HG03139 (cell line): Measurements from ENCODE around the gene TMUB1.
A peak's percentile ranks its signal among the peaks of the same experiment; 100 is the strongest.

Experiments
- ATAC-seq: cut with Tn5 transposase; IDR thresholded peaks from one replicate; pipeline ENCODE4 v1.9.1; 2021; ENCODE audit not compliant: unreplicated experiment

The TMUB1 gene

DNA sequence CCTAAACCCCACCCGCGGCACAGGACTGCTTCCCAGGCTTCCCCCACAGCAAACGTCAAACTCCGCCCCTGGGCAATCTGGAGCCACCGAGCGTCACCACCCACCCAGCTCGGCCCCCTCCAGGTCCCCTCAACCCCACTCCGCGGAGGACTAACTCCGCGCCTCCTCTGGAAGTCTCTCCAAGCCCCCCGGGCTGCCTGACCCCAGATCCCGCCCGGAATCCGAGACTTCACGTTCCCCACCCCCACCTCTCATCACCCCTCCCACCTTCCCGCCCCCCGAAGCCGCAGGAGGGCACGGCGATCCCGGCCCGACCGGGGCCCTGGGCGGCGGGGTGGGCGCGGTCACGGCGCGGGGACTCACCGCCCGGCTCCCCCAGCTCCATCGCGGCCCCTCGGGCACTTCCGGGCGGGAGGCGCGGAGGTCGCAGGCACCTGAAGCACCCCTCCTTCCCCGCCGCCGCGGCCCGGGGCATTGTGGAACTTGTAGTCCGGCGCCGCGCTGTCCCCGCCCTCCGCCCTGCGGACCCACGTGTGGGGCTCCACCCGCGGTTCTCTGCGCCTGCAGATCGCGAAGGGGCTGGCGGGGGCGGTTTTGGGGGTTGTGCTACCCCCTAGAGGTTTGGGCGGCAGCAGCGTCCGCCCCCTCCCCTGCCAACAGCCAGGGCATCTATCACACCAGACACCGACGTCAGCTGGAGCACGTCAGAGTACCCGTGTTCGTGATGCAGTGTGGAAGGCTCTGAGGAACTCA, at the start of gene TMUB1:
TSS of gene TMUB1 (minus strand) at position 423 of the 753 bp plus-strand sequence. CDS start 930 bp downstream, outside the sequence.
- peak; percentile 39 for ATAC-seq

- no peak for ATAC-seq
Observed at GRCh38 chr7:151132461-151133205, 49.3 kb upstream of the TMUB1 start.

DNA sequence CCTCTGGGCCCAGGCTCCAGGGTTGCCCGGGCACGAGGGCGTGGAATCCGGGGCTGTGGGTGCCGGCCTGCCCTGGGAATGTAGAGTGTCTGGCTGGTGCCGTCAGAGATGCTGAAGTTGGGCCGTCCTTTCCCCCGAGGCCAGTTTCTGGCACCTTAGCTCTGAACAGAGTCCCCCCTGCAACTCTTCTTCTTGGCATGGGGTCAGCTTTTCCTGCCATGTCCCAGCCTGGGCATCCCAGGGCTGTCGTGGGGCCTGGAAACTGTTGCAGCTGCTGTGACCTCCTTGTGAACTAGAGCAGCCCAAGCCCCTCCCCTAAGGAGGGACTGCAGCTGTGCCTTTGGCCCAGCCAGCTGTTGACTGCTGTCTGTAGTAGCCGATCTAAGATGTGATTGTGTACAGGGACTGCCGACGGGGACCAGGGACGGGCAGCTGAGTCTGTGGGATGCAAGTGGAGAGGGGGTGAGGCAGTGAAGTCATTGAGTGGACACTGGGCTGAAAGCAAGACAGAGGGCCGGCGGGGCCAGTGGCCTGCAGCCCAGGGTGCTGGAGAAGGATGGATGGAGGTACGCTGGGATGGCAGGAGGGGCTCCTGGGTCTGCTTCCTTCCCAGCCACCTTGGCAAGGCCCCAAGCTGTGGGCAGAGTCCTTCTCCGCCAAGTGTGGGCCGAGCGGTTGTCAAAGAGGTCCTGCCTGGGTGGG, 48.5 kb upstream of the TMUB1 start:
- no peak for ATAC-seq

- no peak for ATAC-seq
Observed at GRCh38 chr7:151131224-151131591, 47.9 kb upstream of the TMUB1 start.

GRCh38 chr7:151130741-151131157, 47.5 kb upstream of the TMUB1 start:
- no peak for ATAC-seq

DNA sequence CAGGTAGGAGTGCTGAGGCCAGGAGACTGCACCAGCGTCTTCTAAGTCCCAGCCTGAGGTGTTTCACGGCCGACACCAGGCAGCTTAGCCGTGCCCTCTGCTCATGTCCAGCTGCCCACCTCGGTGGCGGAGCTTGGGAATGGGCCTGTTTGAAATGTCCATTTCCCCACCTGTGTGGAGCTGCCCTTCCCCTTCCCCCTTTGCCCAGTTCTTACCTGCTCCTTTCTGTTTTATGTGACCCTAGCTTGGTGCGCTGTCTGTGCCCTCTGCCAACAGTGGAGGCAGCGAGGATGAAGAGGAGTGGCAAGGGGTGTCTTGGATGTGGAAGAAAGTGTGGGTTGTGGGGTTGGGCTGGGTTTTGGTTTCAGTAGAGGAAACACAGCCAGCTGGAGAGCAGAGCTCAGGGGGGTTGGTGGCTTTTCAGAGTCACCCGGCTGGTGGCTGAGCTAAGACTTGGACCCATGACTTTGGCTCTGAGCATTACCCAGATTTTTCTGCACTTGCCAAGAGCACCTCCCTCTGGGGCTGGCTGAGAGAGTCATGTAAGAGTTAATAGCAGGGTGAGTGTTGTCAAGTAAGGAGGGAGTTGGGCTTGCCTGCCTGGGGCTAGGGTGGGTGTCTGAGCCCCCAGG, 46.8 kb upstream of the TMUB1 start:
- ATAC-seq, result no peak

DNA sequence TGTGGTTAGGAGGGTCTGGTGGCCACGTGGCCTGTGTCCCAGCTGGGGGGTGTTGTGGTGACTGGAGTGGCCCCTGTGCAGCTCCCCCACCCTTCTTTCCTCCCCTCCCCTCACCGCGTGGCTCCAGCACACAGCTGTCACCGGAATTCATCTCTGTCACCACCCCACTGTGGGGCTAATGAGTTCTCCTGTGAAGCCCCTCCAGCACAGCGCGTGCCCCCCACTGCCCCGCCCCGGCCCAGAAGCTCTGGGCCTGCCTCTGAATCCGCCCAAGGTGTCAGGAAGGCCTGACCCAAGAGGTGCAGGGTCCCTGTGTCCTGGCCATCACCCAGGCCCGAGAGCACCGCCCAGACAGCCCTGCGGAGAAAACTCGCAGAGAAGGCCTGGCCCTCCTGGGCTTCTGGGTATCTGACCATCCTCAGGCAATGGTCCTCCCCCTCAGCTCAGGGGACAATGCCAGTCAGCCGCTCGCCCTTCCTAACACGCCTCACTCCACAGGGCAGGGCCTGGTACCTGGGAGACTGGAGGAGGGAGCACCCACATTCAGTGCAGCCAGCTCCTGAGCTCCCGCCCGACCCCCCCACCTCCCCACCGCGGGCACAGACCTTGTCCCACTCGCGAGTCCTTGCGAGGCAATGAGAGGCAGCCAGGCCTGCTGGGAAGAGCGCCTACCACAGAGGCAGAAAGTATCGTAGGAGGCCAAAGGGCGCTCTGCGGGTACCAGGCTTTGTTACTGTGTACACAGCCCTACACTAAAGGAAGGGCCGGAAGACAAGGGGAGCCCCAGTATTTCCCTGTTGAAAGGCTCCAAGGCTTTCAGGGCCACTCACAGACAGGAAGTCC, 46.0 kb upstream of the TMUB1 start:
- ATAC-seq, result no peak

DNA sequence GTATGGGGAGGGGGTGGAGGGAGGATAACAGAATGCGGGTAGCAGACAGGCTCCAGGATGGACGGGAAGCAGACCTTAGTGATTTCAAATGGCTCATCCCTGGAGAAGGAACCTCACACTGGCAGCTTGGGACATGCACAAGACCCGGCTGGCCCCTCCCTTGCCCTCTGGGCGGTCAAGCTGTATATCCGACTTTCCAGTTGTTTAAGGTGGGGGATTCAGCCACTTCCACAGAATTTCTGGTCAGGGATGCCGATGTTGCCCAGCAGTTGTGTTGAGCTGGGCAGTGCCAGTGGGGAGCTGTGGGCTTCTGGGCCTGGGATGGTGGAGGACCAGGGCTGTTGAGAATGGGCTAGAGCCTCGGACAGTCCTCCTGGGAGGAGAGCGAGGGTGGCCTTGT, 45.4 kb upstream of the TMUB1 start:
- ATAC-seq, result no peak

GRCh38 chr7:151128144-151128543, 44.9 kb upstream of the TMUB1 start:
- ATAC-seq, result no peak

DNA sequence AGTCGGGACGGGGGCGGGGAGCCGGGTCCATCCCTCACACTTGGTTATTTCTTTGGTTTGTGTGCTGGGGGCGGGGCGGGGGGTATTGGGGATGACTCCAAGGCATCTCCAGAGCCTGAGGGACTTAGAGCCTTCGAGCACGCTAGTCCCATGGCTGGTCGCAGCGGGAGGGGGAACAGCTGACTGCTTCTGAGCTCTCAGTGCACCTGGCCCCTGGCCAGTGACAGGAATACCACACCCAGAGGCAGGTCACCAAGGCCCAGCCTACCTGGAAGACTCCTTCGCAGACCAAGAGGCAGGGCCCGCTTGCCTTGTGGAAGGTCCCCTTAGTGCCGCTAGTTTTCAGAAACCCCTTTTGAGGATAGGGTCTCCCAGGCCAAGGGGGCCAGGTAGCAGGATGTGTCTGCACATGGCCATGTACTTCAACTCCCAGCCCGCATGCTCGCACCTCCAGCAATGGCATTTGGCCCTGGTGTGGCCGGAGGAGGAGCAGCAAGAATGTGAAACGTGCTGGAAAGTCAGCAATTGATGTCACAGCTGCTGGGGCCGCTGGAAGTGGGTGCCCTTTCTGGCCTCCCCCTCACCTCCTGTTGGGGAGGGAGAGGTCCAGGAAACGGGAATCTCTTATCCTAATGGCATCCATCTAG, 43.3 kb upstream of the TMUB1 start:
- no peak for ATAC-seq

GRCh38 chr7:151125846-151126481, 42.7 kb upstream of the TMUB1 start:
- no peak for ATAC-seq

GRCh38 chr7:151125470-151125845, 42.2 kb upstream of the TMUB1 start:
- no peak for ATAC-seq

- no peak for ATAC-seq
Observed at GRCh38 chr7:151124899-151125399, 41.7 kb upstream of the TMUB1 start.

- ATAC-seq, result no peak
Observed at GRCh38 chr7:151124481-151124880, 41.2 kb upstream of the TMUB1 start.

- peak; percentile 84 for ATAC-seq
Observed at GRCh38 chr7:151123822-151124464, 40.6 kb upstream of the TMUB1 start.

DNA sequence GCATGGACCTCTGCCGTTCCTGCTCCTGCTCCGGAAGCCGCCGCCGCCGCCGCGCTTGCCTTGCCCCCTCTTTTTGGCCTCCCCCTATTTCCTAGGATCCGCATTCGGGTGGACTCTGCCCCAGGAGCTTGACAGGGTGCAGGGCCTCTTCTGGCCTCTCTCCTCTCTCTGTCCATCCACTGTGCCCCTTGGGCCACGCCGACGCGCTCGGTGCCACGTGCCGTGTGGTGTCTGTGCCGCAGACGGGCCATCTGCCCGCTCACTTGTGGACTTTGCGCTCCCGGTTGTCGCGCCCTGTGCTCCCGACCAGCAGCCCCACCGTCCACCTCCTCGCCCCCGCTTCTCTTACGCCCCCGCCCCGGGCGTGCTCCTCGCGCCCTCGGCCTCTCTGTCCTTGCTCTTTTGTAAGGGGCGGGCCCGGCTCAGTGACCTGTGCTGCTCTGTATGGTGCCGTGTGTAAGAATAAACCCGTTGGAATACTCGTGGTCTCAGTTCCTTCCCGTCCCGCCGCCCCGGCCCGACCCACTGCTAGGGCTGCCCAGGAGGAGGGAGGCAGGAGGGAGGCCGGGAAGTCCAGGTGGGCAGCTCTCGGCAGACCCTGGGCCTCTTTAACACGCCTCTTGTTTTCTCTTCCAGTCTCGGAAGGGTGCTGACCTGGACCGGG, 40.0 kb upstream of the TMUB1 start:
- ATAC-seq, result no peak

- ATAC-seq, result no peak
Observed at GRCh38 chr7:151122796-151123157, 39.5 kb upstream of the TMUB1 start.

DNA sequence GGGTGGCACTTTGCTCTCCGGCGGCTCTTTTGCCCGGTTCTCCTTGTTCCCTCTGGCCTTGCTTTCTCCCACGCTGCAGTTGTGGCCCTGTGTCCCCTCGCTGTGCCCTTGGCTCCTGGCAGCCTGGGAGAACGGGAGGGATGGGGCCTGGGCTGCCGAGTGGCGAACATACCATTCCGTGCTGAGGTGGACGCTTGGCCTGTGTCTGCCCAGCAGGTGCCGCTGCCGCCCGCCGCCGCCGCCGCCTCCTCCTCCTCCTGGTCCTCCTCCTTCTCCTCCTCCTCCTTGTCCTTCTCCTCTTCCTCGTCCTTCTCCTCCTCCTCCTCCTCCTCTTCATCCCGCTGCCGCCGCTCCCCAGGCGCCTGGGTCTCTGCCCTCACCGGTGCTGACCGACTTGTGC, 39.0 kb upstream of the TMUB1 start:
- no peak for ATAC-seq
